ENCODE measurements around the gene HOXD13.

DNA sequence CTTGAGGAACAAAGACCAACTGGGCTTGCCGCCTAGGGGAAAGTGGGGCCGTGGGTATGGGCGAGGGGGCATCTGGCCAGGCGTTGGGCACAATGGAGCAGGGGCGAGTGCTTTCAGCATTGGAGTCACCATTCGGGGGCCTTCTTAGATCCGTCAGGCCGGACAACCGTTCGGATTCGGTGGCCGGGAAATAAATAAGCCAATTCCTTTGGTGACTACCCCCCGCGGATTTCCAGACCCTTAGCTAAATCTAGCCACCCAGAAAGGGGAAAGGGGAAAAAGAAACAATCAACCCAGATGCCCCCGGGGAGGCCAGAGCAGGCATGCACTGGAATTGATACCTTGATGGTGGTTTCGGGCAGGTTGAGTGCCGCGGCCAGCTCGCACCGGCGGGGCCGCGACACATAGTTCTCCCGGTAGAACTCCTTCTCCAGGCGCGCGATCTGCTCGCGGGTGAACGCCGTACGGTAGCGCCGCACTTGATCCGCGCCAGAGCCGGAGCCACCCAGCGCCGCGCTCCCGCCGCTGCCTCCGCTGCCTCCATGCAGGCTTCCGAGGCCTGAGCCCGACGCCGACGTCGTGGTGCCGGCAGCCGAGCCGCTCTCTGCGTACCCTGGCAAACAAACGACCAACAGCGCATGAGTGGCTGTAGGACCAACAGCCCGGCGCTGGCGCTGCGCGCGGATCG, 10.5 kb upstream of the HOXD13 start:
- no peak; the same call in 1 of the 2 replicates for TF ChIP-seq POLR2AphosphoS5 (IDR thresholded peaks at IDR 0.05; ENCODE audit: borderline replicate concordance, low read depth, low read length)
- TF ChIP-seq EZH2 (IDR thresholded peaks at IDR 0.05): no peak

All from SK-N-MC (cell line).